Upper lobe of left lung (tissue), 6 donors: ENCODE measurements around the gene SIDT1. TPM values are rescaled to one million over a fixed set of nuclear protein-coding genes. Genes with fewer than 3 reads are reported as not detected.

Experiments
- ATAC-seq, 2 donors: fragments of 200-7000 bp; cut with Tn5 transposase; one replicate each; pipeline ENCODE4 v1.9.1; 2022; ENCODE audit warnings: mild to moderate bottlenecking in 2 of 2, moderate library complexity in 2 of 2; ENCODE audit not compliant: low FRiP score in 2 of 2
- DNase-seq, 2 donors: peaks; one replicate each; pipeline ENCODE4 v3.0.0-alpha.2; 2019 to 2020
- H3K27ac ChIP-seq, 4 donors: fragments of 200-600 bp; sonication (generic); one replicate each; pipeline ENCODE4 v1.5.1; 2016 to 2019
- H3K27me3 ChIP-seq, 4 donors: fragments of 200-600 bp; sonication (generic); one replicate each; pipeline ENCODE4 v1.5.1; 2017 to 2019
- H3K36me3 ChIP-seq, 4 donors: fragments of 200-600 bp; sonication (generic); one replicate each; pipeline ENCODE4 v1.5.1; 2016 to 2019
- H3K4me1 ChIP-seq, 4 donors: fragments of 200-600 bp; sonication (generic); one replicate each; pipeline ENCODE4 v1.5.1; 2018 to 2019
- H3K4me3 ChIP-seq, 4 donors: fragments of 200-600 bp; sonication (generic); one replicate each; pipeline ENCODE4 v1.5.1; 2017 to 2019; ENCODE audit warnings: mild to moderate bottlenecking in 2 of 4, moderate library complexity in 1 of 4
- H3K9me3 ChIP-seq, 4 donors: fragments of 200-600 bp; sonication (generic); one replicate each; pipeline ENCODE4 v1.5.1; 2018 to 2019
- EP300 ChIP-seq, 4 donors: sonication (generic); formaldehyde crosslinking; IDR thresholded peaks; one replicate each; pipeline ENCODE4 v1.5.1; 2017; ENCODE audit warnings: antibody characterized with exemption in 4 of 4, control low read depth in 2 of 4
- POLR2A ChIP-seq, 4 donors: fragments of 450-650 bp; IDR thresholded peaks; one replicate each; pipeline ENCODE4 v1.5.1; 2016 to 2017; ENCODE audit warnings: antibody characterized with exemption in 4 of 4, mild to moderate bottlenecking in 2 of 4
- POLR2AphosphoS5 ChIP-seq, 2 donors: sonication (generic); formaldehyde crosslinking; IDR thresholded peaks; one replicate each; pipeline ENCODE4 v1.5.1; 2017; ENCODE audit warnings: antibody characterized with exemption in 2 of 2
- WGBS, 2 donors: methylation state at CpG; one replicate each; pipeline ENCODE4 v1.1.5; 2017 to 2018; 5-methylcytosine and 5-hydroxymethylcytosine counted together
- total RNA-seq, 6 donors: library from RNA; depleted of rRNA in 4 of 6; stranded (reverse); fragments of >200 nt in 4 of 6; gene quantifications; one replicate each; pipeline versions ENCODE4 v1.1.0 to v1.2.1, GENCODE V29; 2016 to 2021
- TF ChIP-seq, protein P1 (sequence below), 6 experiments: fragments of 450-650 bp in 4 of 6; fragments of 200-600 bp in 2 of 6; sonication (generic) in 2 of 6; IDR thresholded peaks; one replicate each; pipeline ENCODE4 v1.5.1; 2016 to 2019; ENCODE audit warnings: antibody characterized with exemption in 6 of 6
- donor health status: DM: no; HTN: no; CAD: no; lungs with moderate emphysema.
- donor health status: DM: no; HTN: yes; CAD: no; lungs with severe emphysema.

Gene SIDT1
- total RNA-seq, 6 donors from 2014 or later = 2.6 to 37.5 (median 9.5) TPM

DNA sequence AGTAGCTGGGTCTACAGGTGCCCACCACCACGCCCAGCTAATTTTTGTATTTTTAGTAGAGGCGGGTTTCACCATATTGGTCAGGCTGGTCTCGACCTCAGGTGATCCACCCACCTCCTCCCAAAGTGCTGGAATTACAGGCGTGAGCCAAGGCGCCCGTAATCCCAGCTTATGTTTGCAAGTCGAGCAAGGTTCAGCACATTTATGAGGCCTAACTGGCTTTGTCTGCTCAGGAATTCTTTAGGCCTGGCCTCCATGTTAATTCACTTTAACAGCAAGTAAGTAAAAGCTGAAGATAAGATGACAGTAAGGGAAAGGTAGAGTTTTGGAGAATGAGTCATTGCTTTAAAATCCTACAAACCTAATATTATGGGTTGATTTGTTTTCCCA, 24.6 kb downstream of the SIDT1 start:
- WGBS, 2 donors = 96 to 99% methylated on average over 7 of the region's 7 CpGs
- Histone ChIP-seq H3K4me1 (peaks cover 0 to 10% (median 6%) of the 10 kb centered on the region in 4 donors), H3K9me3 (no peaks in the 10 kb centered on the region), H3K27me3 (no peaks in the 10 kb centered on the region), H3K36me3 (no peaks in the 10 kb centered on the region), H3K4me3 (no peak overlapping the region), H3K27ac (no peak overlapping the region)
- TF ChIP-seq POLR2A (IDR thresholded peaks at IDR 0.05) (no peak), EP300 (IDR thresholded peaks at IDR 0.05) (no peak), POLR2AphosphoS5 (IDR thresholded peaks at IDR 0.05) (no peak)
- TF ChIP-seq, protein P1, sequence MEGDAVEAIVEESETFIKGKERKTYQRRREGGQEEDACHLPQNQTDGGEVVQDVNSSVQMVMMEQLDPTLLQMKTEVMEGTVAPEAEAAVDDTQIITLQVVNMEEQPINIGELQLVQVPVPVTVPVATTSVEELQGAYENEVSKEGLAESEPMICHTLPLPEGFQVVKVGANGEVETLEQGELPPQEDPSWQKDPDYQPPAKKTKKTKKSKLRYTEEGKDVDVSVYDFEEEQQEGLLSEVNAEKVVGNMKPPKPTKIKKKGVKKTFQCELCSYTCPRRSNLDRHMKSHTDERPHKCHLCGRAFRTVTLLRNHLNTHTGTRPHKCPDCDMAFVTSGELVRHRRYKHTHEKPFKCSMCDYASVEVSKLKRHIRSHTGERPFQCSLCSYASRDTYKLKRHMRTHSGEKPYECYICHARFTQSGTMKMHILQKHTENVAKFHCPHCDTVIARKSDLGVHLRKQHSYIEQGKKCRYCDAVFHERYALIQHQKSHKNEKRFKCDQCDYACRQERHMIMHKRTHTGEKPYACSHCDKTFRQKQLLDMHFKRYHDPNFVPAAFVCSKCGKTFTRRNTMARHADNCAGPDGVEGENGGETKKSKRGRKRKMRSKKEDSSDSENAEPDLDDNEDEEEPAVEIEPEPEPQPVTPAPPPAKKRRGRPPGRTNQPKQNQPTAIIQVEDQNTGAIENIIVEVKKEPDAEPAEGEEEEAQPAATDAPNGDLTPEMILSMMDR (IDR thresholded peaks at IDR 0.05) = no peak
- DNase-seq (no peak), ATAC-seq (no peak)

DNA sequence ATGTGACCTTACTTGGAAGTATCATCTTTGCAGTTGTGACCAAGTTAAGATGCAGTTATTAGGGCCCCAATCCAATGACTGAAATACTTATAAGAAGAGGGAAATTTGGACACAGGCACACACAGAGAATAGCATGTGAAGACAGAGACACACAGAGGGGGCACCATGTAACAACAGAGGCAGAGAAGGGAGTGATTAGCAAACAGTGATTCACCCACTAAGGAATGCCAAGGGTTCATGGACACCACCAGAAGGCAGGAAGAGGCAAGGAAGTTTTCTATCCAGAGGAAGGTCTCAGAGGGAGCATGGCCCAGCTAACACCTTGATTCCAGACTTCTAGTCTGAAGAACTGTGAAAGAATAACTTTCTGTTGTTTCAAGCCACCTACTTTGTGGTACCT, 25.0 kb downstream of the SIDT1 start:
- Histone ChIP-seq H3K27ac (no peak overlapping the region), H3K4me1 (peaks cover 0 to 10% (median 6%) of the 10 kb centered on the region in 4 donors), H3K9me3 (no peaks in the 10 kb centered on the region), H3K4me3 (no peak overlapping the region), H3K27me3 (no peaks in the 10 kb centered on the region), H3K36me3 (no peaks in the 10 kb centered on the region)
- ATAC-seq (no peak), DNase-seq (no peak)
- no peak for TF ChIP-seq POLR2AphosphoS5 (IDR thresholded peaks at IDR 0.05)
- no peak for TF ChIP-seq EP300 (IDR thresholded peaks at IDR 0.05)
- TF ChIP-seq, protein P1 (IDR thresholded peaks at IDR 0.05) = no peak
- TF ChIP-seq POLR2A (IDR thresholded peaks at IDR 0.05) = no peak

DNA sequence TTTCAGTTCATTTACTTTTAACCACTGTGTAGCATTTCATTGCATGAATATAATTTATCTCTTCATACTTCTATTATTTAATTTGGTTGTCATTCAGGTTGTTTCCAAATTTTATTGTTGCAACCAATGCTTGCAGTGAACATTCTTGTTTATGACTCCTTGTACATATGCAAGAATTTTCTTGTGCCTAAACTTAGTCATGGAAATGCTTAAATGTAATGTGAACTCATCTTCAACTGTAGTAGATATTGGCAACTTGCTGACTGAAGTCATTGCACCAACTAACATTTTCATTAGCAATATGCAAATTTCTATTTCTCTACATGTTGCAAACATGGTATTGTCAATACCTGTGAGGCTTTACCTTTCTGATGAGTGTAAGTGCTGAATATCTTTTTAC, 26.7 kb downstream of the SIDT1 start:
- Histone ChIP-seq H3K27ac (no peak overlapping the region), H3K4me1 (peaks cover 0 to 10% (median 6%) of the 10 kb centered on the region in 4 donors), H3K36me3 (no peaks in the 10 kb centered on the region), H3K27me3 (no peaks in the 10 kb centered on the region), H3K9me3 (no peaks in the 10 kb centered on the region), H3K4me3 (no peak overlapping the region)
- ATAC-seq (no peak), DNase-seq (no peak)
- TF ChIP-seq POLR2AphosphoS5 (IDR thresholded peaks at IDR 0.05) = no peak
- no peak for TF ChIP-seq EP300 (IDR thresholded peaks at IDR 0.05)
- TF ChIP-seq, protein P1 (IDR thresholded peaks at IDR 0.05) = no peak
- no peak for TF ChIP-seq POLR2A (IDR thresholded peaks at IDR 0.05)

DNA sequence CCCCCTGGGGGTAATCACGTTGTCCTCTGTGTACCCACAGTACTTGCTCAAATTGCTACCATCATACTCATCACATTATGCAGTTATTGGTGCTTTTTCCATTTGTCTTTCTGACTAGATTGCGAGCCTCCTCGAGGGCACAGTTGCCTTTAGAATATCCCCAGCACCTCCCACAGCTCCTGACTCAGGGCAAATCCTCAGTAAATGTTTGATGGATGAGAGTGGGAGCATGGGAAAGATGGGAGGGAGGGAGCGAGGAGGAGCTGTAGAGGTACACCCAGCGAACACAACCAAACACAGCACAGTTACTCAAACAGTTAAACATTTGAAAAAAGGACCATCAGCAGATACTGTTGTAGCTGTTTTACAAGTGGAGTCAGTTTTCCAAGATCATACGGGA, 27.9 kb downstream of the SIDT1 start:
- Histone ChIP-seq H3K4me1 (peaks cover 0 to 10% (median 6%) of the 10 kb centered on the region in 4 donors), H3K9me3 (no peaks in the 10 kb centered on the region), H3K4me3 (no peak overlapping the region), H3K36me3 (no peaks in the 10 kb centered on the region), H3K27ac (no peak overlapping the region), H3K27me3 (no peaks in the 10 kb centered on the region)
- no peak for TF ChIP-seq EP300 (IDR thresholded peaks at IDR 0.05)
- TF ChIP-seq, protein P1 (IDR thresholded peaks at IDR 0.05) = no peak
- TF ChIP-seq POLR2AphosphoS5 (IDR thresholded peaks at IDR 0.05) = no peak
- TF ChIP-seq POLR2A (IDR thresholded peaks at IDR 0.05) = no peak
- no peak for DNase-seq
- ATAC-seq = no peak
- 78 to 82% methylated on average over 6 of the region's 6 CpGs for WGBS, 2 donors

DNA sequence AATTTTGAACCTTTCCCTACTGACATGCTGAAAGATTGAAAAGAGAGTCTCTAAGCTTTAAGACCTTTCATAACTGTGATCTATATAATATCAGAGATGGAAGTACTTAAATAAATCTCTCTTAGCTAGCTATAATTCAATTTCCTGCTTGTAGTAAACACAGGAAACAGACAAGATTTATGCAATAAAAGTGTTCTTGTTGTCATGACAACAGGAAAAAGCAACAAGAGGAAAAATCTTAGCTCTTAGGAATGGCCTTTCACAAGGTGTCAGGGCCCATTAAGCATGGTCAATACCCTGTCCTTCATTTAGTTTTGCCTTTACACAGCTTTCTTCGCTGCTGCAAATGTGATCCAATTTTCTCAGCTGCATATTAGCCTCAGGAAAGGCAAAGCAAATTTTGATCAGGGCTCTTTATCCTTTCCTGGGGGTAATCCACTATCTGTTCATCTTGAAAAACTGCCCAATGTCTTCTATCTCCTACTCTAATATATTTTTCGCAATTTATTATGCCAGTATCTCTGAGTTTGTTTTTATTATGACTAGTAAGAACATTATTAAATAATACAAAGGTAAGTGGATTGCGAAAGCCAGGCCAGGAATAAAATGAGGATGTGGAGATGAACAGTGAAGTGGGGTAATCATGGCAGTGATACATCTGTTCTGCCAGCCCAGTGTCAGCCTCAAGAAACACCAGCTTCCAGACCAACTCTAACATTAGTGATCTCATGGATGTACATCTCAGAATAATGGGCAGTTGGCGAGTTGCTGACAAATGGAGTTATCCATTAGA, 28.7 kb downstream of the SIDT1 start:
- TF ChIP-seq POLR2A (IDR thresholded peaks at IDR 0.05) (no peak), EP300 (IDR thresholded peaks at IDR 0.05) (no peak)

More for the DNA sequence above, 28.7 kb downstream of the SIDT1 start:
- 89 to 90% methylated on average over 4 of the region's 4 CpGs for WGBS, 2 donors
- no peak for DNase-seq
- no peaks in the 10 kb centered on the region for H3K36me3 ChIP-seq
- no peaks in the 10 kb centered on the region for H3K9me3 ChIP-seq
- H3K4me3 ChIP-seq = no peak overlapping the region
- no peaks in the 10 kb centered on the region for H3K27me3 ChIP-seq
- H3K4me1 ChIP-seq = peaks cover 0 to 10% (median 6%) of the 10 kb centered on the region in 4 donors
- no peak for ATAC-seq
- H3K27ac ChIP-seq = no peak overlapping the region
